Activated T-cell treated with anti-CD3 and anti-CD28 coated beads, Interleukin-2, amount 50 U/mL, for 4 hours (primary cell): ENCODE results near the gene GGT6. TPM values are rescaled to one million over a fixed set of nuclear protein-coding genes. Genes with fewer than 3 reads are reported as not detected.
A peak's percentile ranks its signal among the peaks of the same experiment; 100 is the strongest.

Source experiments
- ATAC-seq, 2 donors: fragments of 200-7000 bp; cut with Tn5 transposase; one replicate each; pipeline ENCODE4 v1.10.0; 2021
- DNase-seq: peaks from one replicate; pipeline ENCODE4 v3.0.0-alpha.2; 2020
- H3K27me3 Mint-ChIP-seq: one replicate; pipeline ENCODE4 v1.8.0; 2021; ENCODE audit warnings: low read depth, mixed read lengths
- H3K36me3 Mint-ChIP-seq: one replicate; pipeline ENCODE4 v1.8.0; 2022; ENCODE audit warnings: mixed read lengths; ENCODE audit not compliant: insufficient read depth
- H3K4me1 Mint-ChIP-seq: one replicate; pipeline ENCODE4 v1.8.0; 2021; ENCODE audit warnings: low read depth, mixed read lengths
- H3K4me3 Mint-ChIP-seq: one replicate; pipeline ENCODE4 v1.8.0; 2021; ENCODE audit warnings: mild to moderate bottlenecking, moderate library complexity, mixed read lengths
- H3K9me3 Mint-ChIP-seq: one replicate; pipeline ENCODE4 v1.8.0; 2021; ENCODE audit warnings: mixed read lengths
- total RNA-seq, 3 donors: library from RNA; stranded (reverse); gene quantifications; one replicate each; pipeline ENCODE4 v1.2.1, GENCODE V29; 2021

Gene GGT6
- total RNA-seq, 3 donors from 2014 or later = not detected

DNA sequence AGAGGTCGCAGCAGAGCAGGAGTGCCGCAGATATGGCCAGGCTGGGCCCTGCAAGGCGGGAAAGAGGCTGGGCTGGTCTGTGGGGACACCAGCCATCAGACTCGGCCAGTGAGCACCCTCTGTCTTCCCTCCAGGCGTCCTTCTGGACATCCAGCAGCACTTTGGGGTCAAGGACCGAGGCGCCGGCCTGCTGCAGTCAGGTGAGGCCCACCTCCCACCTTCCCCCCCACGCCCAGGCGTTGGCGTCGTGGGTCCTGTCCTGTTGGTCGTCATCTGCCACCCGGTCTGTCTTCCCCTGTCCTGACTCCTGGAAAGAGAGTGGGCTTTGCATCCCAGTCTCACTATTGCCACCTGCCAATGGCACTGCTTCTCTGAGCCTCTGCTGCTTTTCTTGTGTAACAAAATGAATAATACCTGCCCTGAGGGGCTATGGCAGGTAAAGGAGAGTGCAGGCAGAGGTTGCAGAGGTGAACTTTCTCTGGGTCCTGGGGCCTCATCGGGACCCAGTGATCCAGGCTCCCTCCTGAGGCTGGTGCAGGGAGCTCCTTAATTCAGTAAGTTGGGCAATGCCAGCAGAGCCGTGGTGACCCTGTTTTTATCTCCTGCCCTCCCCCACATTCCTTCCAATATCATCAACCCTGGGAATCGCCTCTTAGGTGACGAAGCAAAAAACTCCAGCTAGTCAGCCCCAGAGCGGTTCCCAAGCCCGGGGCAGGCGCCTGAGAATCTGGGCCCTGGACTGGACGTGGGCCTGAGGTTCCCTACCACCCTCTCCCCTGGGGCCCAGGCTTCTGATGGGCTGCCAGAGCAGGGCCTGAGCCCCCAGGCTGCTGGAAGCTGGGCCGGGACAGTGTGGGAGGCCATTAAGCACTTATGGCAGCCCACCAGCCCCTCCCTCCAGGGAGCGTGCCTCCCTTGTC lies 47.0 kb downstream of the GGT6 start:
- no peaks in the 10 kb centered on the region for H3K9me3 Mint-ChIP-seq
- H3K4me1 Mint-ChIP-seq = peaks cover 14% of the 10 kb centered on the region
- H3K27me3 Mint-ChIP-seq = no peaks in the 10 kb centered on the region
- ATAC-seq (no peak), DNase-seq (no peak)
- H3K4me3 Mint-ChIP-seq = no peak overlapping the region
- H3K36me3 Mint-ChIP-seq = no peaks in the 10 kb centered on the region

DNA sequence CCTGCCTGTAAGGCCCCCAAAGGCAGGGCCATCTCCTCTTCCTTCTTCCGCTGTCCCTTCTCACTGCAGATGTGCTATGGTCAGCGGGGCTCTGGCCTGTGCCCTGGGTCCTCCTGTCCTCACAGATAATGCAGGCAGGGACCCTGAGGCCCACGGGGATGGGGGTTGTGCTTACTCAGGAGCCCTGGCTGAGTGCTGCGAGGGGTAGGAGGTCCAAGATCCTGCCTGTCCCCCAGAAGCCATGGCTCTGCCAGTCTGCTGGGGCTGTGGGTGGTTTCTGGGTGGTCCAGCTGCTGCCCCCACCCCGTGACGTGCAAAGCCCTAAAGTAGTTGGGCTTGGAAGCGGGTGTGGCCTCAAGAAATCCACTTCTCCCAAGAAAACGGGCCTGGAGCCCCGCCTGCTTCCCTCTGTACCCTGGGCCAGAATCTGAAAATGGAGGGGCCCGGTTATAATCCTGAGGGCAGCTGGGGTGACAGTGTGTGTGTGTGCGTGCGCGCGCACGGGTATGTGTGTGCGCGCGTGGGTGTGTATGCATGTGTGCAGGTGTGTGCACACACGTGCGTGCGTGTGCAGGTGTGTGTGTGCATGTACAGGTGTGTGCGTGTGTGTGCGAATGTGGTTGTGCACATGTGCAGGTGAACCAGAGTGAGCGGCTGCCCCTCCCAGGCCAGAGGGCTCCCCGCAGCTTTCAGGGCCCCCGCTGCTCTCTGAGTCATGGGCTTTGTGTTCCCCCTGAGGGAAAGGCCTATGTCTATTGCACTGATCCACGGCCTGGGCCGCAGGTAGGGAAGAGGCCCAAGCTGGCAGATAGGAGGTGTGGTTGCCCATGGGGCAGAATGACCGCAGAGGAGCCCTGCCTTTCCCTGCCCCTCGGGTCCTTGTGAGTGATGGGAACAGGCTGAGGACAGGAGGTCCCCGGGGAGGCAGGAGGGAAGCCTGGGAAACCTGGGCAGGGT lies 47.9 kb downstream of the GGT6 start:
- H3K4me1 Mint-ChIP-seq = peaks cover 15% of the 10 kb centered on the region
- H3K9me3 Mint-ChIP-seq = no peaks in the 10 kb centered on the region
- H3K27me3 Mint-ChIP-seq = no peaks in the 10 kb centered on the region
- ATAC-seq (no peak), DNase-seq (no peak)
- H3K4me3 Mint-ChIP-seq = no peak overlapping the region
- no peaks in the 10 kb centered on the region for H3K36me3 Mint-ChIP-seq

GRCh38 chr17:4511199-4511932 lies 49.0 kb downstream of the GGT6 start:
- no peaks in the 10 kb centered on the region for H3K36me3 Mint-ChIP-seq
- no peaks in the 10 kb centered on the region for H3K27me3 Mint-ChIP-seq
- H3K9me3 Mint-ChIP-seq = no peaks in the 10 kb centered on the region
- DNase-seq (no peak), ATAC-seq (no peak)
- peaks cover 15% of the 10 kb centered on the region for H3K4me1 Mint-ChIP-seq
- H3K4me3 Mint-ChIP-seq = no peak overlapping the region

DNA sequence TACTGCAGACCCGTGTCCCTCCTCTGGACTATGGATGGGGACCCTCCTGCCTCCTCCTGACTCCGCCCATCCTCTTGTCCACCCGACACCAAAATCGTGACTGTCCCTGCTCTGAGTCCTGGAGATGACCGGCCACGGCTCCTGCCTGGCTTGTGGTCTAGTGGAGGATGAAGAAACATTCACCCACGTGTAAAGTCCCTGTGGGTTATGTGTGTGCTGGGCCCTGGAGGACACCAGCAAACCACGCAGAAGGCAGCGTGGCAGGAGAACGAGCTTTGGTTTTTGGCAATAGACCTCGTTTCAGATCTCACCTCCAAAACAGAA lies 49.8 kb downstream of the GGT6 start:
- no peak for ATAC-seq
- Mint-ChIP-seq H3K9me3 (no peaks in the 10 kb centered on the region), H3K27me3 (no peaks in the 10 kb centered on the region), H3K4me3 (no peak overlapping the region), H3K36me3 (no peaks in the 10 kb centered on the region), H3K4me1 (peaks cover 15% of the 10 kb centered on the region)
- DNase-seq = no peak

DNA sequence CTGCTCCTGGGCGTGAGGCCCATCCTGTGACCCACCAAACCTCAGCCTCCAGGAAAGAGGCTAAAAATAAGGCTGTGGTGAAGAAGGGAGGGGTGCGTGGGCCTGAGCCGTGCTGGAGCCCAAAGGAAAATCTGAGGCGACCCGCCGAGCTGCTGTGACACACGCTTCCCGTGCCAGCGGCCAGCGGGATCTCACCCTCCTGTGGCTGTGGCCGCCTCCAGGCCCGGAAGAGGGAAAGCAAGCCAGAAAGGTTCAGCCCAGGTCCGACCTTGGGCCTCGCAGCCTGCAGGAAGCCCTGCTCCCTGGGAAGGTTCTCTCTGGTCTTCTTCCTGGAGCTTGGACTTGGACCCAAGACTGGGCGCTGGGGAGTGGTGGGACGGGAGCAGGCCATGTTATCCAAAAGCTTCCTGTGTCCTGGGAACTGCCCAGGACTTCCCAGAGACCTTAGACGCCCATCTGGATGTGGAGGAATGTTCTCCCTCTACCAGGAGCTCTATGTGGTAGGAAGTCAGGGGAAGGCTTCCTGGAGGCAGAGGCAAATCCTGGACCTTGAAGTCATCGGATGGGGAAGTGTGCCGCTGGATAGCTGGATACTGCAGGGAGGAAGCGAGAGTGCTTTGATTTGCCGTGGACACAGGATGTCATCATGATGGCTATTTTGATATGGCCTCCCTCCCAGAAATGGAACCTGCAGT lies 50.3 kb downstream of the GGT6 start:
- Mint-ChIP-seq H3K4me1 (peaks cover 15% of the 10 kb centered on the region), H3K4me3 (no peak overlapping the region), H3K9me3 (no peaks in the 10 kb centered on the region), H3K36me3 (no peaks in the 10 kb centered on the region), H3K27me3 (peaks cover under 1% of the 10 kb centered on the region)
- ATAC-seq = no peak
- no peak for DNase-seq

DNA sequence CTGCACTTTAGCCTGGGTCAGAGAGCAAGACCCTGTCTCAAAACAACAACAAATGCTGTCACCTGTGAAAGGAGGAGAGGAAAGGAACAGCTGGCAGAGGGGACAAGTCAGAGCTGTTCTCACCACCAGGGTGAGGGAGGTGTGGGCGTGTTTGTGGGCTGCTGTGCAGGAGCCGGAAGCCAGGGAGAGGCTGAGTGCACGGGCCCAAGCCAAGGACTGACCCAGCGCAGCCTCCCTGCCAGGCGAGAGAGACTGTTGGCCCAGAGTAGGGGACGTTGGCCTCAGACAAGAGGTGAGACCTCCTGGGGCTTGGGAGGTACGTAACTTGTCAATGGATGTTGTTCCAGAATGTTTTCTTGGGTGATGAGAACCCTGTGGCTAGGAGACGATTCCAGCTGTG lies 51.0 kb downstream of the GGT6 start:
- H3K4me1 Mint-ChIP-seq = peaks cover 22% of the 10 kb centered on the region
- H3K36me3 Mint-ChIP-seq = no peaks in the 10 kb centered on the region
- DNase-seq (no peak), ATAC-seq (peak; percentile 58 to 77)
- H3K27me3 Mint-ChIP-seq = peaks cover 4% of the 10 kb centered on the region
- no peaks in the 10 kb centered on the region for H3K9me3 Mint-ChIP-seq
- no peak overlapping the region for H3K4me3 Mint-ChIP-seq

- DNase-seq = no peak
- Mint-ChIP-seq H3K9me3 (no peaks in the 10 kb centered on the region), H3K36me3 (no peaks in the 10 kb centered on the region), H3K4me1 (peaks cover 28% of the 10 kb centered on the region), H3K4me3 (no peak overlapping the region), H3K27me3 (peaks cover 8% of the 10 kb centered on the region)
- ATAC-seq = no peak
These were observed 52.2 kb downstream of the GGT6 start for GRCh38 chr17:4508207-4508606.

GRCh38 chr17:4507361-4508111 lies 52.8 kb downstream of the GGT6 start:
- no peak overlapping the region for H3K4me3 Mint-ChIP-seq
- no peak for ATAC-seq
- peaks cover 14% of the 10 kb centered on the region for H3K27me3 Mint-ChIP-seq
- no peaks in the 10 kb centered on the region for H3K9me3 Mint-ChIP-seq
- peaks cover 28% of the 10 kb centered on the region for H3K4me1 Mint-ChIP-seq
- H3K36me3 Mint-ChIP-seq = no peaks in the 10 kb centered on the region
- DNase-seq = no peak

Other genes with a start within 250 kb of the GGT6 start
- 10 to 100 TPM; 71.3 to 73.0 (median 72.2) TPM for gene UBE2G1, start 193.9 kb downstream of the GGT6 start, total RNA-seq
- 1 to 10 TPM; 4.1 to 8.8 (median 6.1) TPM for gene SPNS3, start 126.6 kb downstream of the GGT6 start, total RNA-seq
- gene SPNS2, start 61.7 kb downstream of the GGT6 start, total RNA-seq = under 1 TPM; 0.33 to 0.47 (median 0.46) TPM
- gene MYBBP1A, start 5.2 kb downstream of the GGT6 start, total RNA-seq = 100 to 1,000 TPM; 261 to 278 (median 263) TPM
- not detected for gene SMTNL2, start 24.0 kb upstream of the GGT6 start, total RNA-seq
- gene ALOX15, start 81.1 kb upstream of the GGT6 start, total RNA-seq = not detected
- 100 to 1,000 TPM; 163 to 189 (median 188) TPM for gene PELP1, start 143.6 kb upstream of the GGT6 start, total RNA-seq
- 10 to 100 TPM; 89.7 to 99.4 (median 94.7) TPM for gene ARRB2, start 150.1 kb upstream of the GGT6 start, total RNA-seq
- gene MED11, start 170.9 kb upstream of the GGT6 start, total RNA-seq = 10 to 100 TPM; 19.6 to 21.6 (median 20.6) TPM
- under 1 TPM in 1 of 3 donors, not detected in 2; 0.13 TPM for gene ZMYND15, start 179.3 kb upstream of the GGT6 start, total RNA-seq
- gene CXCL16, start 179.4 kb upstream of the GGT6 start, total RNA-seq = 1 to 10 TPM in 2 of 3 donors, under 1 TPM in 1; 0.76 to 1.5 (median 1.3) TPM
- not detected for gene TM4SF5, start 211.3 kb upstream of the GGT6 start, total RNA-seq
- gene VMO1, start 225.8 kb upstream of the GGT6 start, total RNA-seq = under 1 TPM in 1 of 3 donors, not detected in 2; 0.33 TPM
- not detected for gene GLTPD2, start 228.4 kb upstream of the GGT6 start, total RNA-seq
- gene PSMB6, start 235.6 kb upstream of the GGT6 start, total RNA-seq = 100 to 1,000 TPM; 283 to 292 (median 291) TPM
- gene PLD2, start 246.6 kb upstream of the GGT6 start, total RNA-seq = 10 to 100 TPM in 1 of 3 donors, 1 to 10 TPM in 2; 6.5 to 12.6 (median 8.9) TPM